Activated CD8-positive, alpha-beta memory T cell treated with anti-CD3 and anti-CD28 coated beads, Interleukin-2, amount 50 U/mL, for 1 hour (primary cell): ENCODE results near the gene CSTPP1.
"Not testable (repeated sequence)": the region's sequence is repeated elsewhere in the genome, so short reads cannot be mapped to it uniquely, and the experiment has no call there.

Experiments used
- DNase-seq: peaks from one replicate; pipeline ENCODE4 v3.0.0-alpha.2; 2020; ENCODE audit errors: extremely low read depth

The CSTPP1 gene

GRCh38 chr11:46989810-46990487, 53.4 kb downstream of the CSTPP1 start:
- DNase-seq = not testable (repeated sequence)

GRCh38 chr11:46991391-46991790, 54.8 kb downstream of the CSTPP1 start:
- no peak for DNase-seq

GRCh38 chr11:46992386-46992785, 55.8 kb downstream of the CSTPP1 start:
- DNase-seq = not testable (repeated sequence)

GRCh38 chr11:46997796-46998195, 61.2 kb downstream of the CSTPP1 start:
- not testable (repeated sequence) for DNase-seq

GRCh38 chr11:46999217-46999616, 62.7 kb downstream of the CSTPP1 start:
- no peak for DNase-seq

- no peak for DNase-seq
These were observed 63.5 kb downstream of the CSTPP1 start for GRCh38 chr11:47000033-47000432.

GRCh38 chr11:47001781-47002181, 65.2 kb downstream of the CSTPP1 start:
- no peak for DNase-seq

- DNase-seq = no peak
These were observed 65.8 kb downstream of the CSTPP1 start for GRCh38 chr11:47002390-47002789.

- no peak for DNase-seq
These were observed 66.8 kb downstream of the CSTPP1 start for GRCh38 chr11:47003180-47003877.

- DNase-seq = no peak
These were observed 68.1 kb downstream of the CSTPP1 start for GRCh38 chr11:47004595-47005033.

- no peak for DNase-seq
These were observed 68.9 kb downstream of the CSTPP1 start for GRCh38 chr11:47005441-47005840.

- DNase-seq = no peak
These were observed 71.0 kb downstream of the CSTPP1 start for GRCh38 chr11:47007579-47007978.

- no peak for DNase-seq
These were observed 73.6 kb downstream of the CSTPP1 start for GRCh38 chr11:47010179-47010578.

GRCh38 chr11:47014097-47014496, 77.5 kb downstream of the CSTPP1 start:
- DNase-seq = no peak

GRCh38 chr11:47018637-47019036, 82.1 kb downstream of the CSTPP1 start:
- DNase-seq = no peak

- DNase-seq = no peak
These were observed 84.4 kb downstream of the CSTPP1 start for GRCh38 chr11:47020793-47021526.

- no peak for DNase-seq
These were observed 84.9 kb downstream of the CSTPP1 start for GRCh38 chr11:47021527-47021818.

GRCh38 chr11:47021965-47022364, 85.4 kb downstream of the CSTPP1 start:
- DNase-seq = no peak

- DNase-seq = no peak
These were observed 91.9 kb downstream of the CSTPP1 start for GRCh38 chr11:47028195-47029093.

- no peak for DNase-seq
These were observed 96.9 kb downstream of the CSTPP1 start for GRCh38 chr11:47033439-47033838.

GRCh38 chr11:47034091-47034490, 97.5 kb downstream of the CSTPP1 start:
- DNase-seq = no peak

GRCh38 chr11:47035108-47035507, 98.5 kb downstream of the CSTPP1 start:
- no peak for DNase-seq
